Natural killer cell (primary cell): ENCODE data around the gene FCN2. TPM values are rescaled to one million over a fixed set of nuclear protein-coding genes. Genes with fewer than 3 reads are reported as not detected.

Experiments
- ATAC-seq, 3 donors: fragments of 150-1000 bp in 2 of 3; fragments of 200-7000 bp in 1 of 3; cut with Tn5 transposase; 1 replicate in 1 of 3; 2 replicates in 2 of 3; pipeline ENCODE4 v1.10.0; 2021; ENCODE audit warnings: mild to moderate bottlenecking in 2 of 3, moderate library complexity in 2 of 3
- DNase-seq, 2 donors: peaks; one replicate each; pipeline versions ENCODE4 v3.0.0 to v3.0.0-alpha.2; 2013 to 2021; ENCODE audit warnings: mixed read lengths in 1 of 2
- H3K27ac ChIP-seq: one replicate; pipeline ENCODE4 v1.5.1; 2013; ENCODE audit warnings: mild to moderate bottlenecking, low read length
- H3K27me3 ChIP-seq: one replicate; pipeline ENCODE4 v1.6.1; 2013; ENCODE audit warnings: low read length; ENCODE audit not compliant: control insufficient read depth, insufficient read depth
- H3K36me3 ChIP-seq: one replicate; pipeline ENCODE4 v1.6.1; 2013; ENCODE audit warnings: low read length; ENCODE audit not compliant: control insufficient read depth, insufficient read depth
- H3K4me1 ChIP-seq: one replicate; pipeline ENCODE4 v1.6.1; 2013; ENCODE audit warnings: low read length; ENCODE audit not compliant: control insufficient read depth, insufficient read depth
- H3K4me3 ChIP-seq: one replicate; pipeline ENCODE4 v1.5.1; 2013; ENCODE audit warnings: low read length
- H3K9me3 ChIP-seq: one replicate; pipeline ENCODE4 v1.6.1; 2013; ENCODE audit warnings: low read length; ENCODE audit not compliant: control insufficient read depth, insufficient read depth
- H3K27ac Mint-ChIP-seq, 2 donors: one replicate each; pipeline ENCODE4 v1.8.0; 2022; ENCODE audit warnings: mild to moderate bottlenecking in 2 of 2, mixed read lengths in 2 of 2, moderate library complexity in 1 of 2
- H3K27me3 Mint-ChIP-seq, 2 donors: one replicate each; pipeline ENCODE4 v1.8.0; 2022; ENCODE audit warnings: low read depth in 2 of 2, mixed read lengths in 2 of 2
- H3K36me3 Mint-ChIP-seq: one replicate; pipeline ENCODE4 v1.8.0; 2022; ENCODE audit warnings: mixed read lengths
- H3K4me1 Mint-ChIP-seq, 2 donors: one replicate each; pipeline ENCODE4 v1.8.0; 2022; ENCODE audit warnings: mixed read lengths in 2 of 2
- H3K4me3 Mint-ChIP-seq: one replicate; pipeline ENCODE4 v1.8.0; 2022; ENCODE audit warnings: mild to moderate bottlenecking, moderate library complexity, mixed read lengths
- H3K9me3 Mint-ChIP-seq, 2 donors: one replicate each; pipeline ENCODE4 v1.8.0; 2022; ENCODE audit warnings: mixed read lengths in 2 of 2
- WGBS: methylation state at CpG from one replicate; pipeline ENCODE4 v1.1.7; 2013; ENCODE audit warnings: missing lambda C conversion rate; ENCODE audit not compliant: insufficient coverage; 5-methylcytosine and 5-hydroxymethylcytosine counted together
- intact Hi-C: fragments of 100-400 bp; cut with micrococcal nuclease; formaldehyde crosslinking; loops from one replicate; pipeline ENCODE4 v1.14.2; 2022
- total RNA-seq, 4 donors: library from RNA; stranded (reverse); fragments of 120-200 nt in 1 of 4; gene quantifications; one replicate each; pipeline versions ENCODE4 v1.2.3 to v1.2.4, GENCODE V29; 2013 to 2022
- TF ChIP-seq, protein P1 (sequence below): fragments of 200-600 bp; IDR thresholded peaks from one replicate; pipeline ENCODE4 v1.8.0; 2022; ENCODE audit warnings: antibody characterized with exemption

Gene FCN2
- total RNA-seq, 3 donors from 2014 or later (not counting 1 experiment from before 2014, with no cell fraction given) = not detected

DNA sequence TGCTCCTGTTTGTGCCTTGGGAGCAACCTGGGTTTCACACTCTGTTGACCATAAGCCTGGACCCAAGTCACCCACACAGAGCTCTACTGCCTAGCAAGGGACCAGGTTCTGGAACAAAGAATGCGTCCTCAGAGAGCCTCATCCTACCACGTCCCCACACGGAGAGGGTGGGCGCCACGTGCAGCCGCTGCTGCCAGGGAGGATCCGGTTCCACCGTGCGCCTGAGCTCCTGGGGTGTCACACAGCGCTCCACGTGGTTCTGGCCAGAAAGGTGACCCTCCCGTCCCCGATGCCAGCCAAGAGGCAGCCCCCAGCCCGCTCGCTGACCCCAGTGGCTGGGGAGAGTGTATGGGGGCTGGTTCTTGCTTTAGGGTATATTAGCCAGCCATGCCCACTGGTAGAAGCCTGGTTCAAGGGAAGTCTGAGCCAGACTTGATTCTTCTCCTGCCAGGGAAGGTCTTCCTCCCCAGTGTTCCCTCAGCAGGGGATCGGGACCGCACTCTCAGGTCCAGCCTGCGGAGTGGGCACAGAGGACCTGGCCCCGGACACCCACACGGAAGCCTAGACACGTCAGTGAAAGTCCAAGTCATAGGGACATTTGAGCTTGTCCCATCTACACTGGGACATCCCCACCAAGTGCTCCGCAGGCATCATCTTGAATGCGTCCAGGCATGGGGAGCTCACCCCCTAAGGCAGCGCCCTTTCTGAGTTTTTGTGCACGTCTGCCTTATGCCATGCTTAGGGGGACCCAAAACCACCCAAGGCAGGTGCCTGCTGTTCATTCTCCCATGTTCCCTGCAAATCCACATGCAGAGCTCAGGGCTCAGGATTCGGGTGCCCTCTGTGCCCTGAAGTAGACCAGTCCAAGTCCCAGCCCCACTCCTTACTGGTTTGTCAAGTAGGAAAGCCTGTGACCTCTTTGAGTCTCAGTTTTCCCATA is 34.7 kb downstream of the FCN2 start:
- no peak overlapping the region for H3K4me3 ChIP-seq
- H3K9me3 ChIP-seq = no peaks in the 10 kb centered on the region
- intact Hi-C loops = no loop called here
- TF ChIP-seq, protein P1, sequence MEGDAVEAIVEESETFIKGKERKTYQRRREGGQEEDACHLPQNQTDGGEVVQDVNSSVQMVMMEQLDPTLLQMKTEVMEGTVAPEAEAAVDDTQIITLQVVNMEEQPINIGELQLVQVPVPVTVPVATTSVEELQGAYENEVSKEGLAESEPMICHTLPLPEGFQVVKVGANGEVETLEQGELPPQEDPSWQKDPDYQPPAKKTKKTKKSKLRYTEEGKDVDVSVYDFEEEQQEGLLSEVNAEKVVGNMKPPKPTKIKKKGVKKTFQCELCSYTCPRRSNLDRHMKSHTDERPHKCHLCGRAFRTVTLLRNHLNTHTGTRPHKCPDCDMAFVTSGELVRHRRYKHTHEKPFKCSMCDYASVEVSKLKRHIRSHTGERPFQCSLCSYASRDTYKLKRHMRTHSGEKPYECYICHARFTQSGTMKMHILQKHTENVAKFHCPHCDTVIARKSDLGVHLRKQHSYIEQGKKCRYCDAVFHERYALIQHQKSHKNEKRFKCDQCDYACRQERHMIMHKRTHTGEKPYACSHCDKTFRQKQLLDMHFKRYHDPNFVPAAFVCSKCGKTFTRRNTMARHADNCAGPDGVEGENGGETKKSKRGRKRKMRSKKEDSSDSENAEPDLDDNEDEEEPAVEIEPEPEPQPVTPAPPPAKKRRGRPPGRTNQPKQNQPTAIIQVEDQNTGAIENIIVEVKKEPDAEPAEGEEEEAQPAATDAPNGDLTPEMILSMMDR = no peak
- no peaks in the 10 kb centered on the region for H3K36me3 ChIP-seq
- peaks cover 8 to 12% of the 10 kb centered on the region in 2 donors for H3K27me3 Mint-ChIP-seq
- 88% methylated on average over 26 of the region's 26 CpGs for WGBS
- H3K4me3 Mint-ChIP-seq = no peak overlapping the region
- H3K27ac ChIP-seq = no peak overlapping the region
- no peaks in the 10 kb centered on the region for H3K27me3 ChIP-seq
- H3K4me1 Mint-ChIP-seq = no peaks in the 10 kb centered on the region
- H3K4me1 ChIP-seq = peaks cover 5% of the 10 kb centered on the region
- peak in 1 of 2 donors; percentile 10 for DNase-seq
- ATAC-seq = no peak
- peaks cover 3 to 4% of the 10 kb centered on the region in 2 donors for H3K9me3 Mint-ChIP-seq
- H3K27ac Mint-ChIP-seq = no peak overlapping the region
- H3K36me3 Mint-ChIP-seq = no peaks in the 10 kb centered on the region

DNA sequence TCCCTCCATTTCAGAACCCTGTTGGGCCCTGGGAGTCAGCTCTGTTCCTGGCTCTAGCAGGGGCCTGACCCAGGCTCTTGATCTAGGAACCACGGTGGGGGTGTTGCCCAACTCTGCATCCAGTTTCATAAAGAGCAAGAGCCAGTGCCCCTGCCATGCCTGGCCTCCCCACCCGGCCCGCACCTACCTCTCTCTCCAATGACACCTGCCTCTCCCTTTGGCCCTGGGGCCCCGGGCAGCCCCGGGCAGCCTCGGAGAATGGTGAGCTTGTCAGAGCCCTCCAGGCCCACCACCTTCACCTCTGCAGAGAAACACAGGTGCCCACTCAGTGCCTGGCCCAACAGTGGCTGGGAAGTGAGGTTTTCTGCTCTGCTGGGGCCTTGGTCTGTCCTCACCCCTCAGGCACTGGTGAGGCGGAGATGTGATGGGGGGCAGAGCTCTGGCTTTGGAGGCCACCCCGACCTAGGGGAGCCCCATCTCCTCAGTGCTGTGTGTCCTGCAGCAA is 35.6 kb downstream of the FCN2 start:
- H3K36me3 Mint-ChIP-seq = no peaks in the 10 kb centered on the region
- WGBS = 77% methylated on average over 8 of the region's 8 CpGs
- no peak overlapping the region for H3K27ac Mint-ChIP-seq
- TF ChIP-seq, protein P1 = no peak
- Histone ChIP-seq H3K36me3 (no peaks in the 10 kb centered on the region), H3K9me3 (no peaks in the 10 kb centered on the region), H3K27me3 (no peaks in the 10 kb centered on the region), H3K4me3 (no peak overlapping the region), H3K4me1 (peaks cover 5% of the 10 kb centered on the region), H3K27ac (no peak overlapping the region)
- peaks cover 3 to 4% of the 10 kb centered on the region in 2 donors for H3K9me3 Mint-ChIP-seq
- intact Hi-C loops = no loop called here
- no peak overlapping the region for H3K4me3 Mint-ChIP-seq
- DNase-seq = no peak
- ATAC-seq = no peak
- no peaks in the 10 kb centered on the region for H3K4me1 Mint-ChIP-seq
- H3K27me3 Mint-ChIP-seq = peaks cover 0 to 8% of the 10 kb centered on the region in 2 donors

DNA sequence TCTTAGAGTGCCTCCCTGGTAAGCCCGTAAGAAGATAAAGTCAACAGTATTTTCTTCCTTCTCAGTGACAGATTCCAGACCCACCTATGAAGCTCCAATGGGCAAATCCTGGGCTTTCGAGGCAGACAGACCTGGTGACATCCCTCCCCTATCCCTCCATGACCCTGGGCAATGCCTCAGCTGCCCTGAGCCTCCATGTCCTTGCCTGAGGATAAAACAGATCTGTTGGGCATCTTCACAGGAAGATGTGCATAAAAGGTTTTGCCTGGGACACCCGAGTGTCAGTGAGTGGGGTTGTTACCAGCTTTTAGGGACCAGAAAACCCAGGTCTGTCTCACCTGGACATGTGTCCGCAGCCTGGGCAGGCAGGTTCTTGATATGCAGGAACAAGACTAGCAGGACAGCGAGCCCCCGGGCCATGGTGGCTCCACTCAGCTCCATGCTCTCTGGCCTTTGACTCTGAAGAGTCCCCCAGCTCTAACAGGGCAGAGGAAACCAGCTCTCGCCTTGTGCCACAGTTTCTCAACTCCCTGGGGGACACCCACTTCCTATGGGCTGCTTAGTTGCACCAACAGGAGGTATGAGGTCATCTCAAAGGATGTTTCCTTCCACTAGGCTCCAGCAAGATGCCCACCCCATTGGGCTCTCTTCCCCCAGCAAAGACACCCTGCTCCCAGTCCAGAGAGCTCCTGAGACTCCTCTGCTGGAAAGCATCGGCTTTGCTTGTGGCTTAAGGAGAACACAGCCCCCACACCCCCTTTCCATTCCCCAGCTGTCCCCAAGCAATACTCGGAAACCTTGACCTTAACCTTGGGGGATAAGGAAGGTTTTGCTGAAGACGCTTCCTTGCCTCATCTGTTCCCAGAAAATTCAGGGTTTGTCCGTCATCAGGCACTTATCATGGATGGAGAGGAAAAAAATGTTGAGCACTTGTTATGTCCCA is 37.1 kb downstream of the FCN2 start, which contains the start of gene FCN1:
Gene FCN1, minus strand, starts transcription at position 482 of the 943 bp plus-strand sequence. Its CDS starts 41 bp downstream, at position 441.
- no peak for ATAC-seq
- H3K27ac ChIP-seq = no peak within 1 kb of the TSS
- no peaks in the 10 kb centered on the region for H3K4me1 Mint-ChIP-seq

More for the DNA sequence above, 37.1 kb downstream of the FCN2 start, which contains the start of gene FCN1:
- no peaks in the 10 kb centered on the region for H3K36me3 ChIP-seq
- no peaks in the 10 kb centered on the region for H3K9me3 ChIP-seq
- DNase-seq = no peak
- intact Hi-C loops = no loop called here
- no peak within 1 kb of the TSS for H3K27ac Mint-ChIP-seq
- H3K36me3 Mint-ChIP-seq = no peaks in the 10 kb centered on the region
- H3K27me3 ChIP-seq = no peaks in the 10 kb centered on the region
- TF ChIP-seq, protein P1 = no peak
- peaks cover 0 to 9% of the 10 kb centered on the region in 2 donors for H3K27me3 Mint-ChIP-seq
- peaks cover 3 to 4% of the 10 kb centered on the region in 2 donors for H3K9me3 Mint-ChIP-seq
- peaks cover 5% of the 10 kb centered on the region for H3K4me1 ChIP-seq
- WGBS = 72% methylated on average over 8 of the region's 11 CpGs
- peak within 1 kb of the TSS; percentile 20 for H3K4me3 ChIP-seq
- H3K4me3 Mint-ChIP-seq = no peak within 1 kb of the TSS
